Stimulated activated CD4-positive, alpha-beta T cell treated with anti-CD3 and anti-CD28 coated beads, Interleukin-2, amount 100 ng/mL, for 4 hours (primary cell): Measurements from ENCODE around the gene GDE1.
"Not testable (repeated sequence)": the region's sequence is repeated elsewhere in the genome, so short reads cannot be mapped to it uniquely, and the experiment has no call there.

Experiments used
- DNase-seq: peaks from one replicate; pipeline ENCODE4 v3.0.0-alpha.2; 2020; ENCODE audit warnings: low read depth

GDE1 gene, protein sequence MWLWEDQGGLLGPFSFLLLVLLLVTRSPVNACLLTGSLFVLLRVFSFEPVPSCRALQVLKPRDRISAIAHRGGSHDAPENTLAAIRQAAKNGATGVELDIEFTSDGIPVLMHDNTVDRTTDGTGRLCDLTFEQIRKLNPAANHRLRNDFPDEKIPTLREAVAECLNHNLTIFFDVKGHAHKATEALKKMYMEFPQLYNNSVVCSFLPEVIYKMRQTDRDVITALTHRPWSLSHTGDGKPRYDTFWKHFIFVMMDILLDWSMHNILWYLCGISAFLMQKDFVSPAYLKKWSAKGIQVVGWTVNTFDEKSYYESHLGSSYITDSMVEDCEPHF

DNA sequence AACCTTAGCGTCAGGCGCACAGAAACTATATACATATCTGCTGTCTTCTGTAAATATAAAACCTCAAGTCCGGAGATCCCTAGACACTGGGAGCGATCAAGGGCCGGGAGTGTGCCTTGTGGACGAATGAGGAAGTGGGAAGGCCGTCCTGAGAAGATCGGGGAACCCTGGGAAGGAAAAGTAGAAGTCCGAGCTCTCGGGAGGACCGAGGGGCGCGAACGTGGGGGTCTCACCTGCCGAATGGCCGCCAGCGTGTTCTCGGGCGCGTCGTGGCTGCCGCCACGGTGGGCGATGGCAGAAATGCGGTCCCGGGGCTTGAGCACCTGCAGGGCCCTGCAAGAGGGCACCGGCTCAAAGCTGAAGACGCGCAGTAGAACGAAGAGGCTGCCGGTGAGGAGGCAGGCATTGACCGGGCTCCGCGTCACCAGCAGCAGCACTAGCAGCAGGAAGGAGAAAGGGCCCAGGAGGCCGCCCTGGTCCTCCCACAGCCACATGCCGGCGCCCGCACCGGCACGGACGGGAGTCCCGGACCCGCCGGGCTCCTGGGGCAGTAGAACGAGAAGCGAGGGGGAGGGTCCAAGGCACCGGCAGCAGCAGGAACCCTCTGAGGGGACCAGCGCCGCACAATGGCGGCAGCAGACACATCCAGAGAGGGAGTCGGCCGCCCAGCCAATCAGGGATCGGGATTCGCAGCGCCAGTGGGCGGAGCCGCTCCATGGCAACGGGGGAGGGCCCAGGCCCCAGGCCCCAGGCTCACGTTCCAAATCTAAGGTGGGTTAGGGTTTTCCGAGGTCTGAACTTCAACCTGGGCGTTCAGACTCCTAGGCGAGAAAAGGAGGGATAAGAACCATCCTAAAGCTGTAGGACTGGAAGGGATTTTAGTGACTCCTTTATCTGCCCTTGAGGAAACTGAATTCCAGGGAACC is at the start of gene GDE1:
Gene GDE1 (minus strand): TSS at position 628 of the 926 bp plus-strand sequence. CDS start 134 bp downstream, at position 494.
- peak; percentile 94 for DNase-seq

DNA sequence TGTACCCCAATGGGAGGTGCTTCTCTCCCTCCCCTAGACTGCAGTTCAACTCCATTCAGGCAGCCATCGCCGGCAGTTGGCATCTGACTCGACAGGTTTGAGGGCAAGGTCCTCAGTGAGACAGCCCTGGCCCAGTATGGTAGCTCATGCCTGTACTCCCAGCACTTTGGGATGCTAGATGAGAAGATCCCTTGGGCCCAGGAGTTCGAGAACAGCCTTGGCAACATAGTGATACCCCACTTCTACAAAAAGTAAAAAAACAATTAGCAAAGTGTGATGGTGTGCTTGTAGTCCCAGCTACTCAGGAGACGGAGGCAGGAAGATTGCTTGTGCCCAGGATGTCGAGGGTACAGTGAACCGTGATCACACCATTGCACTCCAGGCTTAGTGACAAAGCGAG is 45.7 kb upstream of the GDE1 start:
- no peak for DNase-seq

DNA sequence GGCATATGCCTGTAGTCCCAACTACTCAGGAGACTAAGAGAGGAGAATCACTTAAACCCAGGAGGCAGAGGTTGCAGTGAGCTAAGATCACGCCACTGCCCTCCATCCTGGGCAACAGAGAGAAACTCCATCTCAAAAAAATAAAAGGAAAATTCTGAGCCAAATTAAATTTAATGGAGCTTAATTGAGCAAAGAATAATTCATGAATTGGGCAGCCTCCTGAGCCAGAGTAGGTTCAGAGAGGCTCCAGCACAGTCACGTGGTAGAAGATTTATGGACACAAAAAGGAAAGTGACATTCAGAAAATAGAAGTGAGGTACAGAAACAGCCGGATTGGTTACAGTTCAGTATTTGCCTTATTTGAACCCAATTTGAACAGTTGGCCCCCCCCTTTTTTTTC is 44.5 kb upstream of the GDE1 start:
- no peak for DNase-seq

DNA sequence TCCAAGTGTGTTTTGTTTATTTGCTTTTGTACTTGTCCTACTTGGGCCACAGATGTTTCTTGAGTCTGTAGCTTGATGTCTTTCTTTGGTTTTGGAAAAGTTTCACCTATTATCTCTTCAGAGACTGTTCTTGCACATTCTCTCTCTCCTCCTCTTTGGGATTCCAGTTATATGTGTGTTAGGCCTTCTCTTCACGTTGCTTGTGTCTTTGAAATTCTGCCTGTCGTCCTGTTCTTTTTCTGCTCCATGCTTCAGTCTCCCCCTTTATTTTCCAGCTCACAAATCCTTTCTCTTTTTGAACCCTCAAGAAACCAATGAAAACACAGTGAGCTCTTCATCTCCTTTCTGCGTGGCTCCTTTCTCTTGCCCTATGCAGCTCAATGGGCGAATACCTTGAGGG is 41.5 kb upstream of the GDE1 start:
- DNase-seq = no peak

DNA sequence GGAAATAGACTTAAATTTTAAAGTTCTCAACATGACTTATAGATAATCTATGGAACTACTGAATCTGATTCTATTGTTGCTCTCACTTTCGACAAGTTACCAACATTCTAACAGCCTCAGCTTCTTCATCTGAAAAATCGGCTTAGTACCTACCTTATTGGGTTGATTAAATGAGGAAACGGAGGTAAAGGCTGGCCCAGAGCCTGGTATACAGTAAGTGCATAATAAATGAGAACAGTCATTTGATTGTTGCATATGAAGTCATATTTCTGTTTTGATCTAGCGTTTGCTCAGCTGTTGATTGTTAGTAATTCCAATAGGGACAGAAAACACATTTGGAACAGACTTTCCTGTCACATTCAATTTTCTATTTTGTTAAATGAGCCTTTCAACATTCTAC is 38.2 kb upstream of the GDE1 start:
- no peak for DNase-seq

DNA sequence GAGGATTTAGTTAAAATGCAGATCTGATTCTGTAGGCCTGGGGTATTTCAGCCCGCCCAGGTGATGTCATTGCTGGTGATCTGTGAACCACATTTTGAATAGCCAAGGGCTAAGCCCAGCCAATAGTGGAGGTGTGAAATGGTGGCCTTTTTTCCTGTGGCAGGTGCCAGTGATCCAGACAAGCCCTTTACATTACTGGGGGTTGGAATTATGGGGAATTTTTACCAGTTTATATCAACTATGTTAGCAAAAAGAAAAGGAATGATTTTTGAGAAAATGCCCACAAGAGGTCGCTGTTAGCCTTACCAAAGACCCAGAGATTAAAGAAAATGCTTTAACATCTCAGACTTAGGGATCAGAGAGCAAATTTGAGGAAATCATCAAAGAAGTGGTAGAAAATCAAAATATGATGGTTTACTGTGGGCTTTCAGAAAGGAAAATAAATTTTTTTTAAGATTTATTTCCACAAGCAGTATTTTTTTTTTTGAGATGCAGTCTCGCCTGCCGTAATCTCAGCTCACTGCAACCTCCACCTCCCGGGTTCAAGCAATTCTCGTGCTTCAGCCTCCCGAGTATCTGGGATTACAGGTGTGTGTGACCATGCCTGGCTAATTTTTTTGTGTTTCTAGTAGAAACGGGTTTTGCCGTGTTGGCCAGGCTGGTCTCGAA is 37.5 kb upstream of the GDE1 start:
- DNase-seq = no peak

DNA sequence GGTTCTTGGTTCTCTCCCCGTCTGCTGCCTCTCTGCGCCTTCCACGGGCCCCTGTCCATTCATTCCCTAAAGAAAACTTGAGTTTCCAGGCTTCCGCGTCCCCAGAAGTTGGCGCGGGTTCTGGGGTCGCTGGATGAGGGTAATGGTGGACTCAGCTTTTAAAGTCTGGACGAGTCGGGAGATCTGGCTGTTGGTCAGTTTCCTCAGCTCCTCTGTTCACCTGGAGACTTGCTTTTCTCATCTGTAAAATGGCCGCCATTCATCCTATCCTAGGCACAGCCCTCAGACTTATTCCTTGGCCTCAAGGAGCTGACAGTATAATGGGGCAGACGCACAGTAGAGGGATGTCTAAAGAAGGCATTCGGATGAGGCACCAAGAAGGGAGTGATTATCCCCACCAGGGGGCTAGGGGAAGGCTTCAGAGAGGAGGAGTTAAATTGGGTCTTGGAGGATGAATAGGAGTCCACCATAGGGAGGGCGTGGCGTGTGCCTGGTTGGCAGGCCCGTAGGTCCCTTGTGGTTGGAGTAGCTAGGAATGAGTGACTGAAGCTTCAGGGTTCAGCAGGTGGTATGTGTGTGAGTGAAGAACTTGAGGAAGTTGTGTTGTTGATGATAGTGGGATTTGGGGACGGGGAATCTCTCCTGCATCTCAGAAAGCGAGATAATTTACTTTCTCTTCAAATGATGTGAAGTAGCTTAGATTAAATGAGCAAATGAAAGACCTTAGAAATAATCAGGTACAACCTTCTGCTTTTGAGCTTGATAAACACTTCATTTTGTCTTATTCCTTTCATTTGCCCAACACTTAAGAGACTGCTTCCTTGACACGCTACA is 34.3 kb upstream of the GDE1 start:
- DNase-seq = no peak

DNA sequence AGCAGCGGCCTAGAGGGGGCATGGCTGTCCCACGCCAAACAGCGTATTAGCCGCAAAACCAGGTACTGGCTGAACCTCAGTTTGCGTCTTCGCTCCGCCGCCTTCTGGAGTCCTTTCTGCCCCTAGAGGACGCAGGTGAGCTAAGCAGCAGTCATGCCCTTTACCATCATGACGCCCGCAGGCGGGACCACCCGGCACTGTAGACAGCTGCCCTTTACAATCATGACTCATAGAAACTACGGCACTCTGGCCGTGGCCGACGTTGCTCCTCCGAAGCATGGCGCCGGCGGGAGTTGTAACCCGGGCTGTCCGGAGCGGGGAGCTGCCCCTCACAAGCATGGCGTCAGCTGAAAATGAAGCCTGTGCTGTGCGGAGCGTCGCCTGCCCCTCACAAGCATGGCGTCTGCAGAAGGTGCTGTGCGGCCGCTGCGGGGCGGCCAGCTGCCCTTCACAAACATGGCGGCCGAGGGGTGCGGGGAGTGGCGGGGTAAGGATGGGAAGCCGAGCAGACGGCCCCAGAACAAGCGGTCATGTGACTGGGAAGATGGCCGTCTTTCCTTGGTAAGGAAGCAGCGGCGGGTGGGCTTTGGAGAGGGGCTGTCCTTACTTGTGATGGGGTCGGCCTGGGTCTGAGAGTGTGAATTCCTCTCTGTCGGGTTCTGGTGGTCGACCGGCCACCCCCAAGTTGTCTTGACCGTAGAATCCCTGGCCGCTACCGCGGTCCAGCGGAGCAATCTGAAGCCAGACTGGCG is 33.5 kb upstream of the GDE1 start, which contains the start of gene VPS35L:
Gene VPS35L (plus strand): TSS at position 518 of the 752 bp plus-strand sequence. CDS start 27 bp downstream, at position 545.
- peak; percentile 92 for DNase-seq

DNA sequence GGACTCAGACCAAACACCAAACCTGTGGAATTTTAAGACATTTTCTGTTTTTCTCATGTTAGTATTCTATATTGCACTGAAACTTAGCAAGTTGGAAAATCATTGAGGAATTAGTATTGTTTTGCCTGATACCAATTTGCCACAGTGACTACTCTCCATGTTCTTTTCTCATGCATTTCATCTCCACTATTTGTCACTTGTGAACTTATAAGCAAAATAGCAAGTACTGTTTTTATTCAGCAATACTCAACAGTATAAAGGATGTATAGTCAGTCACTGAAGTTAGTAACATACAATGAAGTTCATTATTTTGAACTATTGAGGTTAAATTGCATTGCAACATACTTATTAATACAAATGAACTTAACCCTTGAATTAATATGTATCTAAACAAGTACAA is 27.8 kb upstream of the GDE1 start:
- DNase-seq = no peak

DNA sequence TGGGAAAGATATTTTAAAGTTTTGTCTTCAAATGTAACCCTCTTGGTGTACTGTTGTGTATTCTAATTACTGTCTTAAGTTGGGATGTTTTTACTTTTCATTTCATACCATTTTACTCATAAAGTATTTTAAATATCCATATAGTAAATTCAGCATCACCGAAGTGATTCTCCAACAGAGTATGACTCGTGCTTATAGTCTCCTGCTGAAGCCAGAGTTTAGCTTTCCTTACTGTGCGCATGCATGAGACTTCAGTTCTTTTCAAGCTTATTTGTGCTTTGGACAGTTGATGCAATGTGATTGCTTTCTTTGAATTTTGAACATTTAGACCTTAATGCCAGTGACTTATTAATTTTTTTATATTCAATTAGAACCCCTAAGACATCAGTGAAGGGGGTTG is 26.2 kb upstream of the GDE1 start:
- DNase-seq = no peak

DNA sequence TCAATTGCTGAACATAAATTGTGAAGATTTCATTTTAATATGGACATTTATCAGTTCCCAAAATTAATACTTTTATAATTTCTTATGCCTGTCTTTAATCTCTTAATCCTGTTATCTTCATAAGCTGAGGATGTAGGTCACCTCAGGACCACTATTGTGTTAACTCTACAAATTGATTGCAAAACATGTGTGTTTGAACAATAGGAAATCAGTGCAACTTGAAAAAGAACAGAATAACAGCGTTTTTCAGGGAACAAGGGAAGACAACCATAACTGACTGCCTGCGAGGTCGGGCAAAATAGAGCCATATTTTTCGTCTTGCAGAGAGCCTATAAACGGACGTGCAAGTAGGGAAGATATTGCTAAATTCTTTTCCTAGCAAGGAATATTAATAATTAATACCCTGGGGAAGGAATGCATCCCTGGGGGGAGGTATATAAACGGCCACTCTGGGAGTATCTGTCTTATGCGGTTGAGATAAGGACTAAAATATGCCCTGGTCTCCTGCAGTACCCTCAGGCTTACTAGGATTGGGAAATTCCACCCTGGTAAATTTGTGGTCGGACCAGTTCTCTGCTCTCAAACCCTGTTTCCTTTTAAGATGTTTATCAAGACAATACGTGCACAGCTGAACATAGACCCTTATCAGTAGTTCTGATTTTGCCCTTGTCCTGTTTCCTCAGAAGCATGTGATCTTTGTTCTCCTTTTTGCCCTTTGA is 21.5 kb upstream of the GDE1 start:
- DNase-seq = not testable (repeated sequence)

DNA sequence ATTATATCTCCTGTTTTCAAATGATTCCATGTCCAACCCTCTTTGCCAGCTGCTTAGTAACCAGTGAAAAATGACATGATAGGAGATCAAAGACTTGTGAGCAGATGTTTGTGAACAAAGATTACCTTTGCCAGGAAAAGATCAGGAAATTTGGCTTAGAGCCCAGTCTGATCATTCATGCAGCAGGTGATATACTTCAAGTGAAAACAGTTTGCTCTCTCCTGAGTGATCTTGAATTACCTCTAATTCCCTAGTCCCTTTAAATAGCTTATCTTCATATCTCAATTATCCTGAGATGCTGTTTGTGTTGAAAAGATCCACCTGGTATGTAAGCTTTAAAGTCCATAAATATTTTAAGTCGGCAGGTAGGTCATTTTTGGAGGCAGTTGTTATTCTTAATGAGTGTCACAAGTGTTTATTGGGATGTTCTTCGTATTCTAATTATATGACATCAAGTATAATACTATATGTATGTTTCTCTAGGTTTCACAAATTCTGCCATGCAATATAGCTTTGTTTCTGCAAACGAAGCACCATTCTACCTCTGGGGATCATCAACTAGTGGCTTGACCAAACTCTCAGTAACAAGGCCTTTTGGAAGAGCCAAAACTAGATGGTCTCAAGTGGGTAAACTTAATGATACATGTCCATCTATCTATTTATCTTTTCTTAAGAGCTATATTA is 20.4 kb upstream of the GDE1 start:
- DNase-seq = no peak

DNA sequence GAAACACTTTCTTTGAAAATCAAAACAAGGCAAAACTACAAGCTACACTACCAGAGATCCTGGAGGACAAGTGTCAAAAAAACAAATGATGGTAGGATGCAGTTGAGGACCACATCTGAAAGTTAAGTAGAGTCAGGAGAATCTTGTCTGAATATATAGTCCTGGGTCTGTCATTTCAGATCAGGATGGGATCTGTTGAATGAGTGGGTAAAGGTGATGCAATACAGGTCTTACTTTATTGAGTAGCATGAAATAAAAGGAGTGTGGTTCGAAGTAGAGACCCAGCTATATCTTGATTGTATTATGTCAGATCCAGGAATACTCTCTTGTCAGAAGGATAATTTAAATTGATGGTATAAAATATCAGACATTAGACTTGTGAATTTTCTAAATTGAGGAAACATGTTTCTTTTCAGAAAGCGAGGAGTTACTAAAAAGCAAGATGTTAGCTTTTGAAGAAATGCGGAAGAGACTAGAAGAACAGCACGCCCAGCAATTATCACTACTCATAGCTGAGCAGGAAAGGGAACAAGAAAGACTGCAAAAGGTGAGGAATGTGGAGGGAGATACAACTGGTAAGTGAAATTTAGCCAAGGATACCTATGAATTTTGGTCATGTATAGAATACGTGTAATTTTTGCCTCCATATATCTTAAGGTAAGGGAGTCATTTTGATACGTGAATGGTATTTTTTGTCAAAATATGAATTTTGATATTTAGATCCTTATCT is 18.5 kb upstream of the GDE1 start:
- DNase-seq = no peak

DNA sequence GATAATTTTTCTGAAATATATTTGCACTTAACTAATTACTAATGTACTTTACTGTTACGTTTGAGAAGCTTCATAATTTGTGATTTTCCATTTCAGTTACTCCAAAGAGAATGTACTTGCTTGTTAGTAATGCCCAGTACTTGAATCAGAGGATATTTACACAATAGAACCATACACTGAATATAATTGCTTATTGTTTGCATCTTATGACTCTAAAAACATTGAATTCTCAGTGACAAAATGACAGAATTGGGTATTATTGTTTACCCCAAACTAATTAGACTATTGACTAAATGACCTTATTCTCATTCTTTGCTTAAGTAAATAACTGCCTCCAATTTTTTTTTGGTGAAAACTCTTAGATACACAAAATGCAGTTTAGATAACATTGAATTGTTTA is 10.7 kb upstream of the GDE1 start:
- DNase-seq = no peak

DNA sequence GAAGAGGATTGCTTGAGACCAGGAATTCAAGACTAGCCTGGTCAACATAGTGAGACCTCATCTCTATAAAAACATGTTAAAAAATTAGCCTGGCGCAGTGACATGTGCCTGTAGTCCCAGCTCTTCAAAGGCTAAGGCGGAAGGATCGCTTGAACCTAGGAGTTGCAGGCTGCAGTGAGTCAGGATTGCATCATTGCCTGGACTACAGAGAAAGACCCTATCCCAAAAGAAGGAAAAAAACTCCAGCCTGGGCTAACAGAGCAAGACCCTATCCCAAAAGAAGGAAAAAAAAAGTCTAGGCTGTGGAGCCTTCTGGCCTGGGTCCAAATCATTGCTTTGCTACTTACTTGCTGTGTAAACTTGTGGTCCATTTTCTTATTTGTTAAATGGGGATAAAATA is 6.8 kb upstream of the GDE1 start:
- DNase-seq = no peak

DNA sequence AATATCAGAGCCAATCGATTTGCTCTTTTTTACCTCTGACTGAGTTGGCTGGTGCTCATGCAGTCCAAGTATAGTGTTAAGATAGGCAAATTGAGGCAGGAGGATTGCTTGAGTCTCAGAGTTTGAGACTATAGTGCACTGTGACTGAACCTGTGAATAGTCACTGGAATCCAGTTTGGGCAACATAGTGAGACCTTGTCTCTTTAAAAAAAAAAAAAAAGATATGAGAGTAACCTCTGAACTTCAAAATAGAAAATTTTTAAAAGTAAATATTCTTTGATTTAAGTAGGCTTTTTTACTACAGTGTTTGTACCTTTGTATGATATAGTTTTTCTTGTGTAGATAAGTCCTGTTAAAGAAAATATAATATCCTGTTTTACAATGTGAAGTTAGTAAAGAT is 5.3 kb upstream of the GDE1 start:
- DNase-seq = no peak

DNA sequence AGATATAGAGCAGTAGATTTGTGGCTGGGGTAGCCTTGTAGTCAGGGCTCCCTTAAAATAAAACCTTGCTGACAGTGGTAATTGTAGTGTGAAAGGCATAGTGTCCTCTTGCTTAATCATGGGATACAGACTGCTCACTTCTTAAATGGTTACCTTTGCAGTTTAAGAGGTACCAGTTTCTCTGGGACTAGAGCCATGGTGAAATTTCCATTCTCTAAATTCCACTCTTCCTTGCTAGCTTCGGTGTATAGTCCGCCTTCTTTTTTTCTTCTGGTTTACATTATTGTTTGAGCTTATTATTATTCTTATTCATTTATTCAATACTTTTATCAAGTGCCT is 3.5 kb upstream of the GDE1 start:
- no peak for DNase-seq

DNA sequence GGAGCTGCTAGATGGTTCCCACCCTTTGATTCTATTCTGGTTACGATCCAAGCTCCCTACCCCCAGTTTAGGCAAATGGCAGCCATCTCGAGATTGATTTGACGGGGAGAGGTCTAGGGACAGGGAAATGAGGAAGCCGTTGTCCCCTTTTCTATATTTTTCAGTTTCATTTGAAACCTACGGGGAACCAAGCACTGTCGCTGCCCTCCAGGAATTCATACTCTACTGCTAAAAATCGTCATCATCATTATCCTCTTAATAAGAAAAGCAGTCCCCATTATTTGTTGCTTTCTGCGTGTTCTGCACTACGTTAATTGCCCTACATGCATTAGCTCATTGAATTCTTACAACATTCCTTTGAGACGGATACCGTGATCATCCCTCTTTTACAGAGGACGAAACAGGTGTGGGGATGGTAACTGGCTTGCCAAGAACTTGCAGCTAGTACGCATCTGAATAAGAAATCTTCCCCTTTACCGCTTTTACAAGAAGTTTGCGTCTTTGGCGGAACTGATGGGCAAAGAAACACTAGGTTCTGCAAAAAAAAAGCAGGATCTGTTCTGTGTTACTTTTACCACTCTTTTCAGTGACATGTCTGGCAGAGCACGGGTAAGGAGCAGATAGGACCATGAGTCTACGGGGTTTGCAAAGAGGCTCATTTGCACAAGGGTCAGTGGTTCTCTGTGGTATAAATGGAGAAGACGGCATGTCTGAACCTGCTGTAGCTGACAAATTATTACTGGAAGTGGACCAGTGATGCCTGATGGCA is 2.9 kb upstream of the GDE1 start:
- no peak for DNase-seq

DNA sequence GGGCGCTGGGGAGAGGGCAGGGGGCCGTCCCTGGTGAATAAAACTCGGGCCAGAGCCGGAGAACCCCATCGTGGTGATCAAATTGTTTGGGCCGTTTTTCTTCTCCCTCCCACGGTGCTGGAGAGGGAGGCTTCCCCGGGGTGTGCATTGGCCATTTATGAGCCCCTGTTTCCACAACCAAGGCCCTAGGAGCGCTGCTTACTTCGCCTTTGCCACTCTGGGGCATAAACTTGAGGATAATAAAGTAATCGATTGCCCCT is 2.4 kb upstream of the GDE1 start:
- DNase-seq = no peak
